NK-92 treated with Interleukin-12 subunit alpha and Interleukin-12 subunit beta, amount 100 ng/mL, for 24 hours (cell line): ENCODE results near the gene TBCCD1.
"Not testable (repeated sequence)": the region's sequence is repeated elsewhere in the genome, so short reads cannot be mapped to it uniquely, and the experiment has no call there.

ENCODE experiments used
- DNase-seq: peaks from one replicate; lab custom pipeline; 2025; lab: John Stamatoyannopoulos, UW

The TBCCD1 gene

GRCh38 chr3:186552408-186553031, 14.6 kb downstream of the TBCCD1 start:
- DNase-seq = no peak

GRCh38 chr3:186551387-186551786, 15.8 kb downstream of the TBCCD1 start:
- DNase-seq = no peak

GRCh38 chr3:186549497-186549896, 17.6 kb downstream of the TBCCD1 start:
- no peak for DNase-seq

- DNase-seq = no peak
Observed at GRCh38 chr3:186544281-186544680, 22.9 kb downstream of the TBCCD1 start, which contains the start of gene CRYGS. Gene CRYGS, minus strand, starts transcription at chr3:186544380. Its CDS starts 54 bp downstream, at chr3:186544326.

- DNase-seq = no peak
Observed at GRCh38 chr3:186540835-186541226, 26.3 kb downstream of the TBCCD1 start.

GRCh38 chr3:186540221-186540834, 26.8 kb downstream of the TBCCD1 start:
- peak; percentile 24 for DNase-seq

GRCh38 chr3:186538779-186539178, 28.4 kb downstream of the TBCCD1 start:
- DNase-seq = no peak

- DNase-seq = no peak
Observed at GRCh38 chr3:186536883-186537844, 30.0 kb downstream of the TBCCD1 start.

- no peak for DNase-seq
Observed at GRCh38 chr3:186534113-186534669, 32.9 kb downstream of the TBCCD1 start.

GRCh38 chr3:186532598-186533072, 34.5 kb downstream of the TBCCD1 start:
- DNase-seq = no peak

GRCh38 chr3:186531694-186532093, 35.4 kb downstream of the TBCCD1 start:
- not testable (repeated sequence) for DNase-seq

- DNase-seq = no peak
Observed at GRCh38 chr3:186530415-186530814, 36.7 kb downstream of the TBCCD1 start.

- no peak for DNase-seq
Observed at GRCh38 chr3:186529201-186529999, 37.7 kb downstream of the TBCCD1 start.

GRCh38 chr3:186526256-186526606, 40.9 kb downstream of the TBCCD1 start:
- no peak for DNase-seq

- DNase-seq = no peak
Observed at GRCh38 chr3:186525369-186526255, 41.5 kb downstream of the TBCCD1 start.

- DNase-seq = no peak
Observed at GRCh38 chr3:186524616-186525015, 42.5 kb downstream of the TBCCD1 start.

- no peak for DNase-seq
Observed at GRCh38 chr3:186523434-186523833, 43.7 kb downstream of the TBCCD1 start.

GRCh38 chr3:186523022-186523421, 44.1 kb downstream of the TBCCD1 start:
- DNase-seq = no peak

GRCh38 chr3:186520957-186521842, 45.9 kb downstream of the TBCCD1 start:
- DNase-seq = no peak
